Loucy (cell line): ENCODE data around the gene MEGF8.

ENCODE experiments used
- H2AFZ ChIP-seq: fragments of 200-600 bp; sonication (generic); 2 replicates; pipeline ENCODE4 v1.6.0; 2016; ENCODE audit warnings: antibody characterized with exemption, mild to moderate bottlenecking, low read length, moderate library complexity
- H3F3A ChIP-seq: fragments of 200-600 bp; 2 replicates; pipeline ENCODE4 v1.6.0; 2016; ENCODE audit warnings: antibody characterized with exemption, low read depth, mild to moderate bottlenecking
- H3K27me3 ChIP-seq: fragments of 200-600 bp; sonication (generic); 2 replicates; pipeline ENCODE4 v1.6.1; 2014; ENCODE audit warnings: low read length, mild to moderate bottlenecking; ENCODE audit not compliant: insufficient read depth, poor library complexity, severe bottlenecking
- H3K36me3 ChIP-seq: fragments of 200-600 bp; sonication (generic); 2 replicates; pipeline ENCODE4 v1.6.1; 2016; ENCODE audit warnings: low read length; ENCODE audit not compliant: insufficient read depth
- H3K4me1 ChIP-seq: fragments of 200-600 bp; sonication (generic); 2 replicates; pipeline ENCODE4 v1.5.1; 2014; ENCODE audit warnings: low read length, mild to moderate bottlenecking; ENCODE audit not compliant: insufficient read depth, poor library complexity, severe bottlenecking
- H3K4me2 ChIP-seq: fragments of 200-600 bp; sonication (generic); 2 replicates; pipeline ENCODE4 v1.6.0; 2014; ENCODE audit warnings: antibody characterized with exemption, low read length, low read depth, mild to moderate bottlenecking; ENCODE audit not compliant: poor library complexity, severe bottlenecking
- H3K4me3 ChIP-seq: fragments of 200-600 bp; sonication (generic); 2 replicates; pipeline ENCODE4 v1.5.1; 2014; ENCODE audit warnings: low read length, mild to moderate bottlenecking, mixed read lengths; ENCODE audit not compliant: poor library complexity, severe bottlenecking
- H3K79me2 ChIP-seq: fragments of 200-600 bp; sonication (generic); 2 replicates; pipeline ENCODE4 v1.6.1; 2014; ENCODE audit warnings: low read length; ENCODE audit not compliant: insufficient read depth
- H3K9ac ChIP-seq: fragments of 200-600 bp; sonication (generic); 2 replicates; pipeline ENCODE4 v1.6.0; 2014; ENCODE audit warnings: mild to moderate bottlenecking, low read depth, low read length, moderate library complexity; ENCODE audit not compliant: poor library complexity, severe bottlenecking
- H3K9me2 ChIP-seq: fragments of 200-600 bp; sonication (generic); replicated peaks from 2 replicates; pipeline ENCODE4 v1.6.1; 2016; ENCODE audit warnings: low read depth, low read length, mixed read lengths
- H3K9me3 ChIP-seq: fragments of 200-600 bp; sonication (generic); 2 replicates; pipeline ENCODE4 v1.6.1; 2014; ENCODE audit warnings: mild to moderate bottlenecking, antibody characterized with exemption, low read length, low read depth; ENCODE audit not compliant: insufficient read depth
- H4K20me1 ChIP-seq: fragments of 200-600 bp; sonication (generic); 2 replicates; pipeline ENCODE4 v1.6.0; 2014; ENCODE audit warnings: antibody characterized with exemption, low read length, mild to moderate bottlenecking; ENCODE audit not compliant: insufficient read depth, poor library complexity, severe bottlenecking
- EZH2phosphoT487 ChIP-seq: fragments of 200-600 bp; IDR thresholded peaks from 2 replicates; pipeline ENCODE4 v1.6.1; 2018; ENCODE audit warnings: antibody characterized with exemption, mild to moderate bottlenecking, moderate library complexity, borderline replicate concordance
- TF ChIP-seq, protein P1 (sequence below): fragments of 200-600 bp; sonication (generic); conservative IDR thresholded peaks from 2 replicates; pipeline ENCODE4 v1.5.1; 2014; ENCODE audit warnings: mild to moderate bottlenecking, antibody characterized with exemption, low read length

MEGF8 gene

DNA sequence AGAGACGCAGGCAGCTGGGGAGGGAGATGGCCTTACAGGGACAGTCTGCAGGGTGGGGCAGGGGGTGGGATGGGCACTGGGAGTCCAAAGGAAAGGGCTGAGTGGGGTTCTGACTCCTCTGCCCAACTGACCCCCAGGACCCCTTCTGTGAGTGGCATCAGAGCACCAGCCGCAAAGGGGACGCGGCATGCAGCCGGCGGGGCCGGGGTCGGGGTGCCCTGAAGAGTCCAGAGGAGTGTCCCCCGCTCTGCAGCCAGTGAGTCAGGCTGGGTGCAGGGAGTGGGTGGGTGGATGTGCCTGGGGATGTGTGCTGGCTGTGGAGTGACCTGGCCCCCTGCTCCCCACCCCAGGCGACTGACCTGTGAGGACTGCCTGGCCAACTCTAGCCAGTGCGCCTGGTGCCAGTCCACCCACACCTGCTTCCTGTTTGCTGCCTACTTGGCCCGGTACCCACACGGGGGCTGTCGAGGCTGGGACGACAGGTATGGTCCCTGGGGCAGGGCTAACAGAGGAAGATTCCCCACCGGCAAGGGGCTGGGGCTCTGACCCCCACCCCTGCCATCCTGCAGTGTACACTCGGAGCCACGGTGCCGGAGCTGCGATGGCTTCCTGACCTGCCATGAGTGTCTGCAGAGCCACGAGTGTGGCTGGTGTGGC is 25.8 kb downstream of the MEGF8 start:
- H3K4me3 ChIP-seq: no peak overlapping the region
- no peak overlapping the region for H2AFZ ChIP-seq
- no peaks in the 10 kb centered on the region for H3K27me3 ChIP-seq
- no peaks in the 10 kb centered on the region for H3K9me3 ChIP-seq
- TF ChIP-seq, protein P1, sequence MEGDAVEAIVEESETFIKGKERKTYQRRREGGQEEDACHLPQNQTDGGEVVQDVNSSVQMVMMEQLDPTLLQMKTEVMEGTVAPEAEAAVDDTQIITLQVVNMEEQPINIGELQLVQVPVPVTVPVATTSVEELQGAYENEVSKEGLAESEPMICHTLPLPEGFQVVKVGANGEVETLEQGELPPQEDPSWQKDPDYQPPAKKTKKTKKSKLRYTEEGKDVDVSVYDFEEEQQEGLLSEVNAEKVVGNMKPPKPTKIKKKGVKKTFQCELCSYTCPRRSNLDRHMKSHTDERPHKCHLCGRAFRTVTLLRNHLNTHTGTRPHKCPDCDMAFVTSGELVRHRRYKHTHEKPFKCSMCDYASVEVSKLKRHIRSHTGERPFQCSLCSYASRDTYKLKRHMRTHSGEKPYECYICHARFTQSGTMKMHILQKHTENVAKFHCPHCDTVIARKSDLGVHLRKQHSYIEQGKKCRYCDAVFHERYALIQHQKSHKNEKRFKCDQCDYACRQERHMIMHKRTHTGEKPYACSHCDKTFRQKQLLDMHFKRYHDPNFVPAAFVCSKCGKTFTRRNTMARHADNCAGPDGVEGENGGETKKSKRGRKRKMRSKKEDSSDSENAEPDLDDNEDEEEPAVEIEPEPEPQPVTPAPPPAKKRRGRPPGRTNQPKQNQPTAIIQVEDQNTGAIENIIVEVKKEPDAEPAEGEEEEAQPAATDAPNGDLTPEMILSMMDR: no peak
- no peak for TF ChIP-seq EZH2phosphoT487
- no peaks in the 10 kb centered on the region for H4K20me1 ChIP-seq
- no peaks in the 10 kb centered on the region for H3K9me2 ChIP-seq
- H3K36me3 ChIP-seq: peaks cover 3% of the 10 kb centered on the region; the same call in 1 of the 2 replicates
- H3K4me1 ChIP-seq: no peaks in the 10 kb centered on the region
- no peak overlapping the region for H3K4me2 ChIP-seq
- no peaks in the 10 kb centered on the region for H3K79me2 ChIP-seq
- no peak overlapping the region for H3K9ac ChIP-seq
- no peaks in the 10 kb centered on the region for H3F3A ChIP-seq

DNA sequence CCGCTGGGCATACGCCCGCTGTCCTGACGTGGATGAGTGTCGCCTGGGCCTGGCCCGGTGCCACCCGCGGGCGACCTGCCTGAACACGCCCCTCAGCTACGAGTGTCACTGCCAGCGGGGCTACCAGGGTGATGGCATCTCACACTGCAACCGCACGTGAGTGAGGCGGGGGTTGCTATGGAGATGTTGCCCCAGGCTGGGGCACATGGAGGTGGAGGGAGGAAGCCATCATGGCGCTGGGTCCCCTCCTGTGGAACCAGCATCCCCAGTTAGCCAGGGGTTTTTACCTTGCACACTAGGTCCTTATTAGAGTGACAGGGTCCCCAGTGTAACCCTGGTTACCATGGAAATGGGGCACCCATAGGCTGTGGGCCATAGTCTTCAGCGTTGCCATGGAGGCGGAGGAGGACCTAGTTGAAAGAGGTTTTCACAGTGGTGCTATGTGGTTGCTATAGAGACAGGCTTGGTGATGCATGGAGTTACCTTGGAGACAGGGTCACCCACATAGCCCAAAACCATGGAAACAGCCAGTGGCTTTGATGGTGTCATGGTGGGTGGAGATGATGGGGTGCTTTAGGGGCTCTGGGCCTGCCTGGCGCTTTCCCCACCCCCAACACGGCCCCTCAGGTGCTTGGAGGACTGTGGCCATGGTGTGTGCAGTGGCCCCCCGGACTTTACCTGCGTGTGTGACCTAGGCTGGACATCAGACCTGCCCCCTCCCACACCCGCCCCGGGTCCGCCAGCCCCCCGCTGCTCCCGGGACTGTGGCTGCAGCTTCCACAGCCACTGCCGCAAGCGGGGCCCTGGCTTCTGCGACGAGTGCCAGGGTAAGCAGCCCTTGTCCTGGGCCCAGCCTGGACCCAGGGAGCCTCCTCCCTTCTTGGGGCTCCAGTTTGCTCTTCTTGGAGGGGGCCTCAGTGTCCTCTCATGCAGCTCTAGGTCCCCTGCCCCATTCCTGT is 27.1 kb downstream of the MEGF8 start:
- Histone ChIP-seq H3K4me2 (no peak overlapping the region), H3K4me3 (no peak overlapping the region), H4K20me1 (no peaks in the 10 kb centered on the region), H3K9me3 (no peaks in the 10 kb centered on the region), H3K27me3 (no peaks in the 10 kb centered on the region), H3K9me2 (no peaks in the 10 kb centered on the region), H2AFZ (no peak overlapping the region), H3K36me3 (peaks cover 10% of the 10 kb centered on the region; the same call in 1 of the 2 replicates), H3K9ac (no peak overlapping the region), H3K4me1 (no peaks in the 10 kb centered on the region), H3F3A (no peaks in the 10 kb centered on the region), H3K79me2 (no peaks in the 10 kb centered on the region)
- TF ChIP-seq, protein P1: no peak
- TF ChIP-seq EZH2phosphoT487: no peak

DNA sequence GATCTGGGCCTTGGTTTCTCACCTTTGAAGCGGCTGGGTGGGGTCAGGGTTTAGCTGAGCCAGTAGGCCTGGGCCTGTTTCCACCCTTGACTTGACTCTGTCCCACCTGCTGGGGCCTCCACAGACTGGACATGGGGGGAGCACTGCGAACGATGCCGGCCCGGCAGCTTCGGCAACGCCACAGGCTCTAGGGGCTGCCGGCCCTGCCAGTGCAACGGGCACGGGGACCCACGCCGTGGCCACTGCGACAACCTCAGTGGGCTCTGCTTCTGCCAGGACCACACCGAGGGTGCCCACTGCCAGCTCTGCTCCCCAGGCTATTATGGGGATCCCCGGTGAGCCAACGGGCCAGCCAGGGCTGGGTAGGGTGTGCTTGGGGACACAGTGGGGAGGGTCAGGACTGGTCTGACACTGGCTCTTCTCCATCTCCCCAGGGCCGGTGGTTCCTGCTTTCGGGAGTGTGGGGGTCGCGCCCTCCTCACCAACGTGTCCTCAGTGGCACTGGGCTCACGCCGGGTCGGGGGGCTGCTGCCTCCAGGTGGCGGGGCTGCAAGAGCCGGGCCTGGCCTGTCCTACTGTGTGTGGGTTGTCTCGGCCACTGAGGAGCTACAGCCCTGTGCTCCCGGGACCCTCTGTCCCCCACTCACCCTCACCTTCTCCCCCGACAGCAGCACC is 28.0 kb downstream of the MEGF8 start:
- TF ChIP-seq EZH2phosphoT487: no peak
- TF ChIP-seq, protein P1: no peak
- H3K4me2 ChIP-seq: no peak overlapping the region

More for the DNA sequence above, 28.0 kb downstream of the MEGF8 start:
- Histone ChIP-seq H2AFZ (no peak overlapping the region), H3K79me2 (no peaks in the 10 kb centered on the region), H3K27me3 (no peaks in the 10 kb centered on the region), H3F3A (no peaks in the 10 kb centered on the region), H3K36me3 (peaks cover 7% of the 10 kb centered on the region; the same call in 1 of the 2 replicates), H3K4me3 (no peak overlapping the region), H4K20me1 (no peaks in the 10 kb centered on the region), H3K9me3 (no peaks in the 10 kb centered on the region), H3K9ac (no peak overlapping the region), H3K9me2 (no peaks in the 10 kb centered on the region), H3K4me1 (no peaks in the 10 kb centered on the region)
